AML-193 (cell line): Measurements from ENCODE around the gene NSD2.
"Not testable (repeated sequence)": the region's sequence is repeated elsewhere in the genome, so short reads cannot be mapped to it uniquely, and the experiment has no call there.

Experiments
- DNase-seq, 2 experiments: peaks; one replicate each; lab custom pipeline; 2025; lab: John Stamatoyannopoulos, UW

The NSD2 gene

GRCh38 chr4:1985780-1986577, 114.8 kb downstream of the NSD2 start:
- no peak for DNase-seq

GRCh38 chr4:1986578-1987210, 115.5 kb downstream of the NSD2 start:
- DNase-seq: no peak

GRCh38 chr4:1987296-1987695, 116.1 kb downstream of the NSD2 start:
- no peak for DNase-seq

GRCh38 chr4:1987721-1988326, 116.6 kb downstream of the NSD2 start:
- no peak for DNase-seq

- no peak for DNase-seq
These were observed 117.1 kb downstream of the NSD2 start for GRCh38 chr4:1988327-1988724.

GRCh38 chr4:1989533-1990347, 118.5 kb downstream of the NSD2 start:
- no peak for DNase-seq

GRCh38 chr4:1990348-1990645, 119.1 kb downstream of the NSD2 start:
- no peak for DNase-seq

GRCh38 chr4:1990676-1991075, 119.5 kb downstream of the NSD2 start:
- DNase-seq: no peak

GRCh38 chr4:1991087-1991486, 119.9 kb downstream of the NSD2 start:
- no peak for DNase-seq

- DNase-seq: no peak
These were observed 120.6 kb downstream of the NSD2 start for GRCh38 chr4:1991596-1992434.

GRCh38 chr4:1992468-1993168, 121.4 kb downstream of the NSD2 start:
- no peak for DNase-seq

- no peak for DNase-seq
These were observed 122.0 kb downstream of the NSD2 start for GRCh38 chr4:1993169-1993516.

- DNase-seq: not testable (repeated sequence)
These were observed 122.7 kb downstream of the NSD2 start for GRCh38 chr4:1993718-1994516.

- no peak for DNase-seq
These were observed 123.7 kb downstream of the NSD2 start for GRCh38 chr4:1994938-1995337.

GRCh38 chr4:1996866-1997611, 125.8 kb downstream of the NSD2 start:
- DNase-seq: no peak

- no peak for DNase-seq
These were observed 126.5 kb downstream of the NSD2 start for GRCh38 chr4:1997712-1998111.

GRCh38 chr4:1998296-1998695, 127.1 kb downstream of the NSD2 start:
- no peak for DNase-seq

- not testable (repeated sequence) for DNase-seq
These were observed 128.1 kb downstream of the NSD2 start for GRCh38 chr4:1999308-1999707.

GRCh38 chr4:2003361-2003760, 132.2 kb downstream of the NSD2 start:
- not testable (repeated sequence) for DNase-seq

- no peak for DNase-seq
These were observed 135.2 kb downstream of the NSD2 start for GRCh38 chr4:2006367-2006766.
